Esophagus muscularis mucosa (tissue), 4 donors: ENCODE measurements around the gene PSMD9. TPM values are rescaled to one million over a fixed set of nuclear protein-coding genes. Genes with fewer than 3 reads are reported as not detected.
"Not testable (repeated sequence)": the region's sequence is repeated elsewhere in the genome, so short reads cannot be mapped to it uniquely, and the experiment has no call there.

Experiments used
- DNase-seq: peaks from one replicate; pipeline ENCODE4 v3.0.0-alpha.2; 2017; ENCODE audit errors: extremely low spot score
- H3K27ac ChIP-seq, 4 donors: fragments of 200-600 bp; sonication (generic); replicated peaks in 1 of 4; 1 replicate in 3 of 4; 2 replicates in 1 of 4; pipeline ENCODE4 v1.5.1; 2016 to 2019; ENCODE audit warnings: mild to moderate bottlenecking in 1 of 4
- H3K27me3 ChIP-seq, 4 donors: fragments of 200-600 bp; sonication (generic); one replicate each; pipeline versions ENCODE4 v1.5.1 to v1.6.0; 2016 to 2019
- H3K36me3 ChIP-seq, 4 donors: fragments of 200-600 bp; sonication (generic); one replicate each; pipeline ENCODE4 v1.5.1; 2016 to 2019
- H3K4me1 ChIP-seq, 4 donors: fragments of 200-600 bp; sonication (generic); one replicate each; pipeline ENCODE4 v1.5.1; 2016 to 2019
- H3K4me3 ChIP-seq, 4 donors: fragments of 200-600 bp; sonication (generic); 1 replicate in 2 of 4; 2 replicates in 2 of 4; pipeline ENCODE4 v1.5.1; 2016 to 2019; ENCODE audit warnings: mild to moderate bottlenecking in 4 of 4, moderate library complexity in 1 of 4
- H3K9me3 ChIP-seq, 4 donors: fragments of 200-600 bp; sonication (generic); 1 replicate in 3 of 4; 2 replicates in 1 of 4; pipeline ENCODE4 v1.5.1; 2016 to 2019
- EP300 ChIP-seq: sonication (generic); formaldehyde crosslinking; IDR thresholded peaks from one replicate; pipeline ENCODE4 v1.6.1; 2017; ENCODE audit warnings: antibody characterized with exemption
- POLR2A ChIP-seq: fragments of 450-650 bp; IDR thresholded peaks from one replicate; pipeline ENCODE4 v1.6.1; 2017; ENCODE audit warnings: antibody characterized with exemption, moderate library complexity, mild to moderate bottlenecking, low read depth
- POLR2AphosphoS5 ChIP-seq, 2 donors: sonication (generic); formaldehyde crosslinking; IDR thresholded peaks; one replicate each; pipeline ENCODE4 v1.6.1; 2017; ENCODE audit warnings: antibody characterized with exemption in 2 of 2
- WGBS: methylation state at CpG from one replicate; pipeline ENCODE4 v1.1.5; 2018; 5-methylcytosine and 5-hydroxymethylcytosine counted together
- intact Hi-C: fragments of 100-400 bp; cut with DNase I; formaldehyde crosslinking; loops from one replicate; pipeline ENCODE4 v1.15.1; 2023
- total RNA-seq, 4 donors: library from RNA; depleted of rRNA; stranded (reverse); fragments of >200 nt; gene quantifications; one replicate each; pipeline versions ENCODE4 v1.1.0 to v1.2.1, GENCODE V29; 2016
- TF ChIP-seq, protein P1 (sequence below), 3 experiments: fragments of 200-600 bp in 2 of 3; fragments of 450-650 bp in 1 of 3; sonication (generic) in 2 of 3; IDR thresholded peaks; one replicate each; pipeline ENCODE4 v1.5.1; 2017 to 2019; ENCODE audit warnings: antibody characterized with exemption in 3 of 3, mild to moderate bottlenecking in 2 of 3, moderate library complexity in 1 of 3

PSMD9 gene
- total RNA-seq, 4 donors from 2014 or later = 22.4 to 63.7 (median 44.4) TPM

DNA sequence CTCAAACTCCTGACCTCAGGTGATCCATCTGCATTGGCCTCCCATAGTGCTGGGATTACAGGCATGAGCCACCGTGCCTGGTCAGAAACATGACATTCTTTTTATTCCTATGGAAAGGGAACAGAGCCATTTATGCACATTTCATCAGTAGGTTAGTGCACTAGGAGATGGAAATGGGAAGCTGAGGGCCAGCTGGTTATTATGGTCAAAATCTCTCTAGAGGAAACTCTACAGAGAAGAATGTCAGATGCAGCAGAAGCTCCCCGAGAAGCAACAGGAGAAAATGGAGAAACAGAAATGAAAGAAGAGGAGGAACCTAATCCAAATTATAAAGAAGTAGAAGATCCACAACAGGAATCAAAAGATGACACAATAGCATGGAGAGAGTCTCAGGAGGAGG is 32.5 kb downstream of the PSMD9 start:
- DNase-seq = no peak
- H3K36me3 ChIP-seq = peaks cover 11 to 28% (median 19%) of the 10 kb centered on the region in 4 donors
- WGBS = 68% methylated on average over 2 of the region's 2 CpGs
- intact Hi-C loops = no loop called here
- TF ChIP-seq POLR2A = no peak
- no peak for TF ChIP-seq EP300
- no peak for TF ChIP-seq POLR2AphosphoS5 (IDR thresholded peaks at IDR 0.05)
- TF ChIP-seq, protein P1, sequence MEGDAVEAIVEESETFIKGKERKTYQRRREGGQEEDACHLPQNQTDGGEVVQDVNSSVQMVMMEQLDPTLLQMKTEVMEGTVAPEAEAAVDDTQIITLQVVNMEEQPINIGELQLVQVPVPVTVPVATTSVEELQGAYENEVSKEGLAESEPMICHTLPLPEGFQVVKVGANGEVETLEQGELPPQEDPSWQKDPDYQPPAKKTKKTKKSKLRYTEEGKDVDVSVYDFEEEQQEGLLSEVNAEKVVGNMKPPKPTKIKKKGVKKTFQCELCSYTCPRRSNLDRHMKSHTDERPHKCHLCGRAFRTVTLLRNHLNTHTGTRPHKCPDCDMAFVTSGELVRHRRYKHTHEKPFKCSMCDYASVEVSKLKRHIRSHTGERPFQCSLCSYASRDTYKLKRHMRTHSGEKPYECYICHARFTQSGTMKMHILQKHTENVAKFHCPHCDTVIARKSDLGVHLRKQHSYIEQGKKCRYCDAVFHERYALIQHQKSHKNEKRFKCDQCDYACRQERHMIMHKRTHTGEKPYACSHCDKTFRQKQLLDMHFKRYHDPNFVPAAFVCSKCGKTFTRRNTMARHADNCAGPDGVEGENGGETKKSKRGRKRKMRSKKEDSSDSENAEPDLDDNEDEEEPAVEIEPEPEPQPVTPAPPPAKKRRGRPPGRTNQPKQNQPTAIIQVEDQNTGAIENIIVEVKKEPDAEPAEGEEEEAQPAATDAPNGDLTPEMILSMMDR (IDR thresholded peaks at IDR 0.05) = no peak
- H3K27me3 ChIP-seq = no peaks in the 10 kb centered on the region
- H3K27ac ChIP-seq = no peak overlapping the region
- no peak overlapping the region for H3K4me3 ChIP-seq
- peaks cover 13 to 33% (median 26%) of the 10 kb centered on the region in 4 donors for H3K4me1 ChIP-seq
- no peaks in the 10 kb centered on the region for H3K9me3 ChIP-seq

DNA sequence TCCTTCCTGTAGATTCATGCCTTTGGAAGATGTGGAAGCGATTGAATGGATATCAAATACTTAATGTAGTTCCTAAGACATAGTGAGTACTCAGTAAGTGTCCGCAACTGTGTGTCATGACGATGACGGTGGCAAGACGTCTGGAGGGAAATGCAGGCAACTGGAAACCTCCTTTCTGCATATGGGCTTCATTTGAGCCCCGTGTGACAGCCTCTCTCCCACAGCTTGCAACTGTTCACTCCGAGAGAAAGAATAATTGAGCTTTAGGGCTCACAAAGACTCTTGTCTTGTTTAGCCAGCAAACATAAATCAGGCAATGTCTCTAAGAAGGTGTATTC is 36.7 kb downstream of the PSMD9 start:
- H3K4me3 ChIP-seq = peak overlapping the region in 1 of 4 donors; percentile 6
- no peaks in the 10 kb centered on the region for H3K9me3 ChIP-seq
- TF ChIP-seq POLR2A = no peak
- TF ChIP-seq, protein P1 (IDR thresholded peaks at IDR 0.05) = no peak
- TF ChIP-seq POLR2AphosphoS5 (IDR thresholded peaks at IDR 0.05) = no peak
- no peak for TF ChIP-seq EP300
- H3K27ac ChIP-seq = peak overlapping the region; percentile 12 to 51 (median 40)
- intact Hi-C loops = no loop called here
- no peak for DNase-seq
- no peaks in the 10 kb centered on the region for H3K27me3 ChIP-seq
- H3K4me1 ChIP-seq = peaks cover 9 to 22% (median 14%) of the 10 kb centered on the region in 4 donors
- no peaks in the 10 kb centered on the region for H3K36me3 ChIP-seq
- WGBS = 57% methylated on average over 7 of the region's 7 CpGs

DNA sequence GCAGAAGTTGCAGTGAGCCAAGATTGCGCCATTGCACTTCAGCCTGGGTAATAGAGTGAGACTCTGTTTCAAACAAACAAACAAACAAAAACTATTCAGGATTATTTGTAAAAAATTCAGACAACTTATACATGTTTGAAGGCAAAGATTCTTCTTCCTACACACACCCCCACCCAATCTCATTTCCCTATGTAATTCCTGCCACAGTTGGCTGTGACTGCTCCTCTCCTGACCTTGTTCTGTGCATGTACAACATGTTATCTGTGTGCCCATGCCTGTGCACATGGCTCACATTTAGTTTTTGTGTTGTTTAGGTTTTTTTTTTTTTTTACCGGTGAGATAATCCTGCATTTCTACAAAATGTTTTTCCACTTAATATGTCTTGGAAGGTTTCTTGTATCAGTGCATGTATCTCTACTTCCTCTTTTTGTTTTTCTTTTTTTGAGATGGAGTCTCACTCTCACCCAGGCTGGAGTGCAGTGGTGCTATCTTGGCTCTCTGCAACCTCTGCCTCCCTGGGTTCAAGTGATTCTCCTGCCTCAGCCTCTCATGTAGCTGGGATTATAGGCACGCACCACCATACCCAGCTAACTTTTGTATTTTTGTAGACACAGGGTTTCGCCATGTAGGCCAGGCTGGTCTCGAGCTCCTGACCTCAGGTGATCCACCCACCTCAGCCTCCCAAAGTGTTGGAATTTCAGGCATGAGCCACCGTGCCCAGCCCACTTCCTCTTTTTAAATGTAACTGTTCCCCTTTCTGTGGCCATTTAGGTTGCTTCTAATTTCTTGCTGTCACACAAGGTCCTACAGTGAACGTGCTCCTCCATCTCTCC is 38.5 kb downstream of the PSMD9 start:
- Histone ChIP-seq H3K4me3 (no peak overlapping the region), H3K27ac (no peak overlapping the region), H3K36me3 (no peaks in the 10 kb centered on the region), H3K9me3 (no peaks in the 10 kb centered on the region), H3K4me1 (peaks cover 9 to 22% (median 14%) of the 10 kb centered on the region in 4 donors), H3K27me3 (no peaks in the 10 kb centered on the region)
- 85% methylated on average over 7 of the region's 7 CpGs for WGBS
- DNase-seq = no peak
- intact Hi-C loops = no loop called here
- TF ChIP-seq EP300 (no peak), POLR2A (no peak), POLR2AphosphoS5 (IDR thresholded peaks at IDR 0.05) (no peak)
- TF ChIP-seq, protein P1 (IDR thresholded peaks at IDR 0.05) = no peak

DNA sequence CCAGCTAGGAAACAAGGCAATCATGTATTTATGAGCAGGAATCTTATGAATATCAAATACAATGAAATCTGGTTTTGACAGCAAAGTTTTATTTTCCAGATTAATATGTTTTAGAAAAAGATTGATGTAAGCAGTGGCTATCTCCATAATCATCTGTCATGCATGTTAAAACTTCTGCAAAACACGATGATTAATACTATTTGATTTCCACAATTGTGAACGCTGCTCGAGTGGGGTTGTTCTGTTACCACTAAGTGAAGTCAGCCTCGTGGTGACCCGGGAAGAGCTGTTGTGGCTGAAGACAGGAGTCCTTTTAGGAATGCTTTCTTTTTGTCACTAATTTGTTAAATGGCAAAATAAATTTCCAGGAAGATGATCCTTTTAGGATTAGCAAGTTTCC is 39.2 kb downstream of the PSMD9 start:
- no peak for DNase-seq
- intact Hi-C loops = no loop called here
- Histone ChIP-seq H3K27me3 (no peaks in the 10 kb centered on the region), H3K36me3 (no peaks in the 10 kb centered on the region), H3K27ac (no peak overlapping the region), H3K4me3 (no peak overlapping the region), H3K9me3 (no peaks in the 10 kb centered on the region), H3K4me1 (peaks cover 9 to 22% (median 14%) of the 10 kb centered on the region in 4 donors)
- 66% methylated on average over 5 of the region's 5 CpGs for WGBS
- no peak for TF ChIP-seq POLR2AphosphoS5 (IDR thresholded peaks at IDR 0.05)
- TF ChIP-seq POLR2A = no peak
- TF ChIP-seq EP300 = no peak
- TF ChIP-seq, protein P1 (IDR thresholded peaks at IDR 0.05) = no peak

DNA sequence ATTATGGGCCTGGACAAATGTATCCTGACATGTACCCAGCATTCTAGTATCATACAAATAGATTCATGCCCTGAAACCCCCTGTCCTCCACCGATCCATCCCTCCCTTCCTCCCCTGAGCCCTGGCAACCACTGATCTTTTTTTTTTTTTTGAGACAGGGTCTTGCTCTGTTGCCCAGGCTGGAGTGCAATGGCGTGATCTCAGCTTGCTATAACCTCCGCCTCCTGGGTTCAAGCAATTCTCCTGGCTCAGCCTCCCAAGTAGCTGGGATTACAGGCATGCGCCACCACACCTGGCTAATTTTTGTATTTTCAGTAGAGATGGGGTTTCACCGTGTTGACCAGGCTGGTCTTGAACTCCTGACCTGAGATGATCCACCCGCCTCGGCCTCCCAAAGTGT is 41.0 kb downstream of the PSMD9 start:
- H3K4me1 ChIP-seq, H3K4me3 ChIP-seq, H3K27me3 ChIP-seq, H3K9me3 ChIP-seq, H3K27ac ChIP-seq, intact Hi-C loops, H3K36me3 ChIP-seq, DNase-seq: not testable (repeated sequence)
- 97% methylated on average over 7 of the region's 7 CpGs for WGBS
